ENCODE results near the gene SMG5.

SMG5 gene

GRCh38 chr1:156213644-156213966 lies 69.0 kb downstream of the SMG5 start:
- no peak for DNase-seq

- DNase-seq, result peak; percentile 98
Observed at GRCh38 chr1:156212833-156213643, 69.6 kb downstream of the SMG5 start, which contains the start of gene PMF1. Gene PMF1, plus strand, starts transcription at chr1:156213007. Its CDS starts 9 bp downstream, at chr1:156213016.

GRCh38 chr1:156212130-156212529 lies 70.5 kb downstream of the SMG5 start:
- no peak for DNase-seq

- DNase-seq, result no peak
Observed at GRCh38 chr1:156211243-156211642, 71.4 kb downstream of the SMG5 start.

- DNase-seq, result no peak
Observed at GRCh38 chr1:156204686-156205085, 77.9 kb downstream of the SMG5 start.

- no peak for DNase-seq
Observed at GRCh38 chr1:156203331-156203730, 79.3 kb downstream of the SMG5 start.

GRCh38 chr1:156200044-156200443 lies 82.6 kb downstream of the SMG5 start:
- peak; percentile 41 for DNase-seq

All from activated CD4-positive, alpha-beta T cell treated with anti-CD3 and anti-CD28 coated beads, Interleukin-2, Interleukin-6, amounts not matched to agents 100 ng/mL and 50 ng/mL, durations not matched to agents 16 hours and 8 hours (primary cell).